ENCODE data around the gene RNF40. TPM values are rescaled to one million over a fixed set of nuclear protein-coding genes. Genes with fewer than 3 reads are reported as not detected.

The RNF40 gene
- total RNA-seq, 5 donors from 2014 or later (not counting 1 experiment from before 2014, with no cell fraction given) = 55.7 to 106 (median 95.9) TPM

- H3K27ac Mint-ChIP-seq = no peak overlapping the region
- Histone ChIP-seq H3K36me3 (ENCODE audit: control insufficient read depth in 2 of 2, extremely low read depth in 1 of 2, insufficient read depth in 1 of 2, low read length in 1 of 2) (peaks cover 5 to 45% of the 10 kb centered on the region in 2 donors), H3K27me3 (replicated peaks in 1 of 2; ENCODE audit: control insufficient read depth in 2 of 2, extremely low read depth in 1 of 2, insufficient read depth in 2 of 2, low read length in 1 of 2) (no peaks in the 10 kb centered on the region), H3K4me1 (ENCODE audit: control insufficient read depth in 1 of 2, extremely low read depth in 1 of 2, insufficient read depth in 2 of 2, low read length in 2 of 2) (peaks cover 0 to 18% of the 10 kb centered on the region in 2 experiments), H3K27ac (ENCODE audit: low read length) (no peak overlapping the region), H3K9me3 (no peaks in the 10 kb centered on the region), H3K4me3 (ENCODE audit: control insufficient read depth in 1 of 2, extremely low read depth in 1 of 2, low read length in 1 of 2) (no peak overlapping the region)
- H3K4me3 Mint-ChIP-seq = peak overlapping the region in 1 of 3 donors; percentile 13
- peaks cover 19 to 24% (median 22%) of the 10 kb centered on the region in 3 donors for H3K4me1 Mint-ChIP-seq
- no peak for ATAC-seq (replicated peaks in 1 of 4)
- CTCF ChIA-PET = no interaction called here
- POLR2A ChIA-PET = no interaction called here
- peaks cover 34% of the 10 kb centered on the region for H3K36me3 Mint-ChIP-seq
- 96% methylated on average over 20 of the region's 20 CpGs for WGBS (ENCODE audit: insufficient coverage)
- DNase-seq = no peak
- H3K9me3 Mint-ChIP-seq = no peaks in the 10 kb centered on the region
- no peaks in the 10 kb centered on the region for H3K27me3 Mint-ChIP-seq
Observed at GRCh38 chr16:30750876-30751465, 11.2 kb upstream of the RNF40 start.

- H3K27me3 Mint-ChIP-seq = no peaks in the 10 kb centered on the region
- 94% methylated on average over 4 of the region's 4 CpGs for WGBS (ENCODE audit: insufficient coverage)
- peaks cover 38% of the 10 kb centered on the region for H3K36me3 Mint-ChIP-seq
- ATAC-seq (replicated peaks in 1 of 4) (no peak), DNase-seq (no peak)
- peaks cover 0 to 11% of the 10 kb centered on the region in 2 experiments for H3K4me1 ChIP-seq (ENCODE audit: control insufficient read depth in 1 of 2, extremely low read depth in 1 of 2, insufficient read depth in 2 of 2, low read length in 2 of 2)
- POLR2A ChIA-PET = interaction anchor here in 1 of 2 donors (0.6 kb wide), 1 partner anchor 13 kb away, joined by 3 read pairs; no protein-coding TSS in a partner anchor
- H3K4me1 Mint-ChIP-seq = peaks cover 7 to 13% (median 11%) of the 10 kb centered on the region in 3 donors
- no peak overlapping the region for H3K4me3 Mint-ChIP-seq
- peaks cover 9 to 57% of the 10 kb centered on the region in 2 donors for H3K36me3 ChIP-seq (ENCODE audit: control insufficient read depth in 2 of 2, extremely low read depth in 1 of 2, insufficient read depth in 1 of 2, low read length in 1 of 2)
- H3K9me3 Mint-ChIP-seq = no peaks in the 10 kb centered on the region
- no peak overlapping the region for H3K27ac Mint-ChIP-seq
- no peaks in the 10 kb centered on the region for H3K27me3 ChIP-seq (replicated peaks in 1 of 2; ENCODE audit: control insufficient read depth in 2 of 2, extremely low read depth in 1 of 2, insufficient read depth in 2 of 2, low read length in 1 of 2)
- no peak overlapping the region for H3K4me3 ChIP-seq (ENCODE audit: control insufficient read depth in 1 of 2, extremely low read depth in 1 of 2, low read length in 1 of 2)
- CTCF ChIA-PET = no interaction called here
- no peaks in the 10 kb centered on the region for H3K9me3 ChIP-seq
- H3K27ac ChIP-seq (ENCODE audit: low read length) = no peak overlapping the region
Observed at GRCh38 chr16:30753596-30753995, 8.5 kb upstream of the RNF40 start.

- DNase-seq (no peak), ATAC-seq (replicated peaks in 1 of 4) (no peak)
- no peaks in the 10 kb centered on the region for H3K27me3 ChIP-seq (replicated peaks in 1 of 2; ENCODE audit: control insufficient read depth in 2 of 2, extremely low read depth in 1 of 2, insufficient read depth in 2 of 2, low read length in 1 of 2)
- CTCF ChIA-PET = no interaction called here
- peaks cover 0 to 10% of the 10 kb centered on the region in 2 experiments for H3K4me1 ChIP-seq (ENCODE audit: control insufficient read depth in 1 of 2, extremely low read depth in 1 of 2, insufficient read depth in 2 of 2, low read length in 2 of 2)
- H3K4me3 Mint-ChIP-seq = no peak overlapping the region
- no peak overlapping the region for H3K27ac ChIP-seq (ENCODE audit: low read length)
- H3K9me3 Mint-ChIP-seq = no peaks in the 10 kb centered on the region
- peaks cover 6 to 51% of the 10 kb centered on the region in 2 donors for H3K36me3 ChIP-seq (ENCODE audit: control insufficient read depth in 2 of 2, extremely low read depth in 1 of 2, insufficient read depth in 1 of 2, low read length in 1 of 2)
- no peak overlapping the region for H3K4me3 ChIP-seq (ENCODE audit: control insufficient read depth in 1 of 2, extremely low read depth in 1 of 2, low read length in 1 of 2)
- H3K9me3 ChIP-seq = no peaks in the 10 kb centered on the region
- peaks cover 8 to 11% (median 9%) of the 10 kb centered on the region in 3 donors for H3K4me1 Mint-ChIP-seq
- peaks cover 27% of the 10 kb centered on the region for H3K36me3 Mint-ChIP-seq
- no peaks in the 10 kb centered on the region for H3K27me3 Mint-ChIP-seq
- H3K27ac Mint-ChIP-seq = no peak overlapping the region
- POLR2A ChIA-PET = no interaction called here
- WGBS (ENCODE audit: insufficient coverage) = 92% methylated on average over 20 of the region's 20 CpGs
Observed at GRCh38 chr16:30755955-30756780, 6.0 kb upstream of the RNF40 start.

- Mint-ChIP-seq H3K27me3 (no peaks in the 10 kb centered on the region), H3K9me3 (no peaks in the 10 kb centered on the region), H3K4me1 (peaks cover 9 to 13% (median 10%) of the 10 kb centered on the region in 3 donors), H3K27ac (no peak overlapping the region), H3K36me3 (peaks cover 22% of the 10 kb centered on the region), H3K4me3 (no peak overlapping the region)
- 98% methylated on average over 6 of the region's 13 CpGs for WGBS (ENCODE audit: insufficient coverage)
- ChIA-PET POLR2A (no interaction called here), CTCF (no interaction called here)
- no peaks in the 10 kb centered on the region for H3K27me3 ChIP-seq (replicated peaks in 1 of 2; ENCODE audit: control insufficient read depth in 2 of 2, extremely low read depth in 1 of 2, insufficient read depth in 2 of 2, low read length in 1 of 2)
- peaks cover 0 to 14% of the 10 kb centered on the region in 2 experiments for H3K4me1 ChIP-seq (ENCODE audit: control insufficient read depth in 1 of 2, extremely low read depth in 1 of 2, insufficient read depth in 2 of 2, low read length in 2 of 2)
- no peak overlapping the region for H3K4me3 ChIP-seq (ENCODE audit: control insufficient read depth in 1 of 2, extremely low read depth in 1 of 2, low read length in 1 of 2)
- peaks cover 6 to 46% of the 10 kb centered on the region in 2 donors for H3K36me3 ChIP-seq (ENCODE audit: control insufficient read depth in 2 of 2, extremely low read depth in 1 of 2, insufficient read depth in 1 of 2, low read length in 1 of 2)
- ATAC-seq (replicated peaks in 1 of 4) (no peak), DNase-seq (no peak)
- H3K9me3 ChIP-seq = no peaks in the 10 kb centered on the region
- no peak overlapping the region for H3K27ac ChIP-seq (ENCODE audit: low read length)
Observed at GRCh38 chr16:30756781-30757100, 5.4 kb upstream of the RNF40 start.

GRCh38 chr16:30757316-30757715, 4.8 kb upstream of the RNF40 start:
- H3K27ac ChIP-seq (ENCODE audit: low read length) = no peak overlapping the region
- POLR2A ChIA-PET = no interaction called here
- peaks cover 6 to 44% of the 10 kb centered on the region in 2 donors for H3K36me3 ChIP-seq (ENCODE audit: control insufficient read depth in 2 of 2, extremely low read depth in 1 of 2, insufficient read depth in 1 of 2, low read length in 1 of 2)
- 99% methylated on average over 7 of the region's 7 CpGs for WGBS (ENCODE audit: insufficient coverage)
- no peak overlapping the region for H3K4me3 Mint-ChIP-seq
- H3K4me1 Mint-ChIP-seq = peaks cover 14 to 19% (median 16%) of the 10 kb centered on the region in 3 donors
- H3K27me3 ChIP-seq (replicated peaks in 1 of 2; ENCODE audit: control insufficient read depth in 2 of 2, extremely low read depth in 1 of 2, insufficient read depth in 2 of 2, low read length in 1 of 2) = no peaks in the 10 kb centered on the region
- H3K36me3 Mint-ChIP-seq = peaks cover 21% of the 10 kb centered on the region
- H3K27me3 Mint-ChIP-seq = no peaks in the 10 kb centered on the region
- ATAC-seq (replicated peaks in 1 of 4) = no peak
- no peak overlapping the region for H3K4me3 ChIP-seq (ENCODE audit: control insufficient read depth in 1 of 2, extremely low read depth in 1 of 2, low read length in 1 of 2)
- CTCF ChIA-PET = no interaction called here
- H3K9me3 Mint-ChIP-seq = no peaks in the 10 kb centered on the region
- H3K9me3 ChIP-seq = no peaks in the 10 kb centered on the region
- H3K4me1 ChIP-seq (ENCODE audit: control insufficient read depth in 1 of 2, extremely low read depth in 1 of 2, insufficient read depth in 2 of 2, low read length in 2 of 2) = peaks cover 0 to 15% of the 10 kb centered on the region in 2 experiments
- DNase-seq = no peak
- H3K27ac Mint-ChIP-seq = no peak overlapping the region

- Histone ChIP-seq H3K4me1 (ENCODE audit: control insufficient read depth in 1 of 2, extremely low read depth in 1 of 2, insufficient read depth in 2 of 2, low read length in 2 of 2) (peaks cover 10 to 29% of the 10 kb centered on the region in 2 experiments), H3K27me3 (replicated peaks in 1 of 2; ENCODE audit: control insufficient read depth in 2 of 2, extremely low read depth in 1 of 2, insufficient read depth in 2 of 2, low read length in 1 of 2) (no peaks in the 10 kb centered on the region), H3K9me3 (no peaks in the 10 kb centered on the region), H3K27ac (ENCODE audit: low read length) (no peak overlapping the region), H3K36me3 (ENCODE audit: control insufficient read depth in 2 of 2, extremely low read depth in 1 of 2, insufficient read depth in 1 of 2, low read length in 1 of 2) (peaks cover 6 to 36% of the 10 kb centered on the region in 2 donors), H3K4me3 (ENCODE audit: control insufficient read depth in 1 of 2, extremely low read depth in 1 of 2, low read length in 1 of 2) (no peak overlapping the region)
- 83% methylated on average over 8 of the region's 10 CpGs for WGBS (ENCODE audit: insufficient coverage)
- Mint-ChIP-seq H3K27me3 (no peaks in the 10 kb centered on the region), H3K36me3 (peaks cover 22% of the 10 kb centered on the region), H3K4me1 (peaks cover 28 to 34% (median 33%) of the 10 kb centered on the region in 3 donors), H3K4me3 (no peak overlapping the region), H3K9me3 (no peaks in the 10 kb centered on the region), H3K27ac (no peak overlapping the region)
- CTCF ChIA-PET = interaction anchor here in 1 of 2 donors (1.0 kb wide), 1 partner anchor 11 kb away, joined by 5 read pairs; the partner anchor contains the start of gene PHKG2
- no peak for DNase-seq
- no peak for ATAC-seq (replicated peaks in 1 of 4)
- POLR2A ChIA-PET = no interaction called here
Observed at GRCh38 chr16:30758988-30759491, 3.1 kb upstream of the RNF40 start.
